Testis (tissue), 3 donors: Measurements from ENCODE around the gene CDC25A. TPM values are rescaled to one million over a fixed set of nuclear protein-coding genes. Genes with fewer than 3 reads are reported as not detected.
A peak's percentile ranks its signal among the peaks of the same experiment; 100 is the strongest.
"Not testable (repeated sequence)": the region's sequence is repeated elsewhere in the genome, so short reads cannot be mapped to it uniquely, and the experiment has no call there.

Experiments
- DNase-seq: peaks from one replicate; pipeline ENCODE4 v3.0.0-alpha.2; 2019
- H3K27ac ChIP-seq, 2 donors: fragments of 200-600 bp; sonication (generic); one replicate each; pipeline ENCODE4 v1.5.1; 2019
- H3K27me3 ChIP-seq: fragments of 200-600 bp; sonication (generic); one replicate; pipeline ENCODE4 v1.5.1; 2019
- H3K36me3 ChIP-seq: fragments of 200-600 bp; sonication (generic); one replicate; pipeline ENCODE4 v1.5.1; 2017; ENCODE audit warnings: low read depth; ENCODE audit errors: missing control alignments
- H3K4me1 ChIP-seq: fragments of 200-600 bp; sonication (generic); one replicate; pipeline ENCODE4 v1.5.1; 2019
- H3K4me3 ChIP-seq, 2 donors: fragments of 200-600 bp; sonication (generic); one replicate each; pipeline ENCODE4 v1.5.1; 2017 to 2019
- H3K9me3 ChIP-seq: fragments of 200-600 bp; sonication (generic); one replicate; pipeline ENCODE4 v1.5.1; 2017
- CTCF ChIP-seq, 3 experiments: fragments of 450-650 bp in 2 of 3; fragments of 200-600 bp in 1 of 3; sonication (generic) in 1 of 3; IDR thresholded peaks; one replicate each; pipeline ENCODE4 v1.5.1; 2016 to 2019; ENCODE audit warnings: antibody characterized with exemption in 3 of 3, mild to moderate bottlenecking in 2 of 3, moderate library complexity in 1 of 3
- POLR2A ChIP-seq: fragments of 450-650 bp; IDR thresholded peaks from one replicate; pipeline ENCODE4 v1.6.1; 2017; ENCODE audit warnings: antibody characterized with exemption, mild to moderate bottlenecking, moderate library complexity
- WGBS, 2 donors: methylation state at CpG; one replicate each; pipeline ENCODE4 v1.1.5; 2018; 5-methylcytosine and 5-hydroxymethylcytosine counted together
- intact Hi-C: fragments of 100-400 bp; cut with DNase I; formaldehyde crosslinking; loops from one replicate; pipeline ENCODE4 v1.15.1; 2023; ENCODE audit warnings: low total_unique reads
- polyA plus RNA-seq: library from polyadenylated mRNA; stranded (reverse); fragments of 350-450 nt; fragmentation: Illumina TruSeq; extraction: RNeasy Lipid Tissue Mini Kit (QIAGEN cat#74804); gene quantifications from one replicate; pipeline ENCODE4 v1.2.3, GENCODE V29; 2014; ENCODE audit warnings: low read depth, low replicate concordance; ENCODE audit not compliant: insufficient read depth
- total RNA-seq, 2 donors: library from RNA; depleted of rRNA; stranded (reverse); fragments of >200 nt; gene quantifications; one replicate each; pipeline ENCODE4 v1.2.3, GENCODE V29; 2016

The CDC25A gene
- total and polyA plus RNA-seq, 3 donors from 2014 or later: 29.3 to 51.6 (median 46.3) TPM

DNA sequence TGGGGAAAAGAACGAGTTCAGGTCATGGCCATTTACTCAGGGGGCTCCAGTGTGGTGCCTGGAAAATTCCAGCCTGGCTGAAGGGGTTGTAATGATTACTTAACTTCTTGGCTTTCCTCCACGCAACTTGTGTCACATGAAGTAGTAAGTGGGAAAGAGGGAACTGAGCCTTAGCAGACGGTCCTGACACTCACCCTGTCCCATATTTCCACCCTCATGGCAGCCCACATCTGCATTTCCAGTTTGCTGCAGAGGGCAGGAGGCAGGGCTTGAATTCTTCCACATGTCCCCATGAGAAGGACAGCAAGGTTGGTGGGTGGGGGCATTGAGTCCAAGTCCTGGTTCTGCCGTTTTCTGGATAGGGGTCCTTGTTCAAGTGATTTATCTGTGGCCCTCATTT is 27.2 kb upstream of the CDC25A start:
- intact Hi-C loops: no loop called here
- DNase-seq: peak; percentile 58
- no peaks in the 10 kb centered on the region for H3K27me3 ChIP-seq
- H3K9me3 ChIP-seq: no peaks in the 10 kb centered on the region
- TF ChIP-seq CTCF (IDR thresholded peaks at IDR 0.05) (no peak), POLR2A (no peak)
- no peak overlapping the region for H3K4me3 ChIP-seq
- H3K27ac ChIP-seq: peak overlapping the region; percentile 59 to 82
- peaks cover 26% of the 10 kb centered on the region for H3K4me1 ChIP-seq
- no peaks in the 10 kb centered on the region for H3K36me3 ChIP-seq
- 33 to 44% methylated on average over 4 of the region's 4 CpGs for WGBS, 2 donors

DNA sequence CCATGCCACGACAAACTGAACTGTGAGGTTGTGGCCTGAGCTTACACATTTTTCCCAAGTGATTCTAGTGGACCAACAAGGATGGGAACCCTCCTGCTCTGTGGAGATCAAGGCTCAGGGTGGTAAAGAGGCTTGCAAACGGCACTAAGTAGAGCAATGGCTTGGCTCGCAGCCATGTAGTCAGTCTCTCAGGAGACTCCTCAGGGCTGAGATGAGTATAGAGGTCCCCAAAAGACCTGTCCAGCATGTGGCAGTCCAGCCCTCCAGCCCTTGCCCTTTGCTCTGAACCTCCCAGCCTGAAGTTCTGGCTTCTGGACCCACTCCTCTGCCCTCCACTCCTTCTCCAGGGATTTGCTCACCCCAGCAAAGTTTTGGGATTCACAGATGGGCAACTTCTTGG is 26.8 kb upstream of the CDC25A start:
- no peaks in the 10 kb centered on the region for H3K27me3 ChIP-seq
- WGBS, 2 donors: 56 to 65% methylated on average over 3 of the region's 3 CpGs
- DNase-seq: peak; percentile 43

DNA sequence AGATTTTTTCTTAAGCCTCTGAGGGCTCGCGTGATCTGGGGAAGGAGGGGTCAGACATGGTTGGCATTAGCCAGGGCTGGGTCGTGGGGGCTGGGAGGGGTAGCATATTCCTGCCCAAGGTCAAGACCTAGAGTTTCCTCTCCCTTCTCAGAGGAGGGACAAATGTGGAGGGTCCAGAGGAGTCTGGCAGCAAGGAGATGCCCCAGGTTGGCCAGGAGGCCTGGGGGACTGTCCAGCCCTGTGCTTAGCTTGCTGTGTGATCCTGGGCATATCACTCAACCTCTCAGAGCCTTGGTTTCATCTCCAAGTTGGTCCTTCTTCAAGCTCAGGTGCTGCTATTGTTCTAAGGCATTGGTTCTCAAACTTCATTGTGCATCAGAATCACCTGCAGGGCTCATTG is 26.0 kb upstream of the CDC25A start:
- H3K4me3 ChIP-seq: no peak overlapping the region
- no peak for DNase-seq
- peaks cover 26% of the 10 kb centered on the region for H3K4me1 ChIP-seq
- no peak overlapping the region for H3K27ac ChIP-seq
- intact Hi-C loops: no loop called here
- no peaks in the 10 kb centered on the region for H3K27me3 ChIP-seq
- no peak for TF ChIP-seq CTCF (IDR thresholded peaks at IDR 0.05)
- TF ChIP-seq POLR2A: no peak
- WGBS, 2 donors: 95 to 100% methylated on average over 3 of the region's 3 CpGs
- H3K9me3 ChIP-seq: no peaks in the 10 kb centered on the region
- no peaks in the 10 kb centered on the region for H3K36me3 ChIP-seq

More for the DNA sequence above, 26.8 kb upstream of the CDC25A start:
- H3K9me3 ChIP-seq: no peaks in the 10 kb centered on the region
- peak overlapping the region; percentile 59 to 82 for H3K27ac ChIP-seq
- intact Hi-C loops: no loop called here
- H3K4me3 ChIP-seq: no peak overlapping the region
- H3K36me3 ChIP-seq: no peaks in the 10 kb centered on the region
- H3K4me1 ChIP-seq: peaks cover 26% of the 10 kb centered on the region
- TF ChIP-seq CTCF (IDR thresholded peaks at IDR 0.05) (no peak), POLR2A (no peak)

GRCh38 chr3:48211776-48212175 is 23.6 kb upstream of the CDC25A start:
- H3K27me3 ChIP-seq, DNase-seq, intact Hi-C loops, H3K36me3 ChIP-seq, H3K9me3 ChIP-seq, H3K4me3 ChIP-seq, H3K27ac ChIP-seq: not testable (repeated sequence)
- peaks cover 19% of the 10 kb centered on the region for H3K4me1 ChIP-seq
- WGBS, 2 donors: no CpG with 5 or more reads among the region's 36 CpGs

DNA sequence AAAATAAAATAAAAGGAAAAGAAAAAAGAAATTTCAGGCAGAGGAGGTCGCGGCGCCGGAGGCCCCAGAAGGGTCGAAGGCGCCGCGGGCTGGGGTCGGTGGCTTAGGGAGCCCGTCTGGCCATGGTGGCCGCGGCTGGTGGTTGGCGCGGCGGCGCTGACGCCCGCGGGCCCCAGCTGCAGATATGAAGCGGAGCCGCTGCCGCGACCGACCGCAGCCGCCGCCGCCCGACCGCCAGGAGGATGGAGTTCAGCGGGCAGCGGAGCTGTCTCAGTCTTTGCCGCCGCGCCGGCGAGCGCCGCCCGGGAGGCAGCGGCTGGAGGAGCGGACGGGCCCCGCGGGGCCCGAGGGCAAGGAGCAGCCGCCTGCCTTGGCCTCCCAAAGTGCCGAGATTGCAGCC is 22.3 kb upstream of the CDC25A start:
- intact Hi-C loops, H3K36me3 ChIP-seq, H3K9me3 ChIP-seq, H3K4me3 ChIP-seq, H3K27me3 ChIP-seq, DNase-seq, H3K4me1 ChIP-seq, H3K27ac ChIP-seq: not testable (repeated sequence)
- 72% methylated on average over 46 of the region's 48 CpGs; no CpG with 5 or more reads in 1 of the 2 donors for WGBS, 2 donors

DNA sequence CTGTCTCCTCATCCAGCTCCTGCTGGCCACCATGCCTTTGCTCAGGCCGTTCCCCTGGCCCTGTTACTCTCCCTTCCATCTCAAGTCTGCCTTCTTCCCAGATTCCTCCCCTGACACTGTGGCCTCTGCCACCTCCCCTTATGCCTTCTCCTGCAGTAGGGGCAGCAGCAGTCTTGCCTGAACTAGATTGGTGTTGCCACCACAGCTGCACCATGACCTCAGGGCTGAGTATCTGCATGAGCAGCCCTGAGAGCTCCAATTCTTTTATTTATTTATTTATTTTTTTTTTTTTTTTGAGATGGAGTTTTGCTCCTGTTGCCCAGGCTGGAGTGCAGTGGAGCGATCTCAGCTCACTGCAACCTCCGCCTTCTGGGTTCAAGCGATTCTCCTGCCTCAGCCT is 21.2 kb upstream of the CDC25A start:
- WGBS, 2 donors: 95% methylated on average over 4 of the region's 4 CpGs
- intact Hi-C loops: no loop called here
- H3K4me1 ChIP-seq: no peaks in the 10 kb centered on the region
- DNase-seq: no peak
- no peak for TF ChIP-seq POLR2A
- no peak for TF ChIP-seq CTCF (IDR thresholded peaks at IDR 0.05)
- no peaks in the 10 kb centered on the region for H3K9me3 ChIP-seq
- H3K27ac ChIP-seq: no peak overlapping the region
- no peaks in the 10 kb centered on the region for H3K36me3 ChIP-seq
- no peak overlapping the region for H3K4me3 ChIP-seq
- H3K27me3 ChIP-seq: no peaks in the 10 kb centered on the region
